HepG2 (cell line): ENCODE results near the gene ANAPC1.
A peak's percentile ranks its signal among the peaks of the same experiment; 100 is the strongest.

Experiments used
- CBFB ChIP-seq: sonication (generic); formaldehyde crosslinking; IDR thresholded peaks from 2 replicates; pipeline ENCODE4 v1.4.0; 2020; ENCODE audit warnings: missing genetic modification reagents
- ESRRA ChIP-seq: sonication (generic); formaldehyde crosslinking; IDR thresholded peaks from 2 replicates; pipeline ENCODE4 v1.5.1; 2020; ENCODE audit warnings: mild to moderate bottlenecking, low read depth, missing genetic modification reagents
- MAX ChIP-seq: IDR thresholded peaks from 2 replicates; pipeline ENCODE4 v1.6.1; 2012; ENCODE audit warnings: inconsistent platforms
- MTA3 ChIP-seq: sonication (generic); formaldehyde crosslinking; IDR thresholded peaks from 2 replicates; pipeline ENCODE4 v1.4.0; 2020; ENCODE audit warnings: missing genetic modification reagents
- POGK ChIP-seq: sonication (generic); formaldehyde crosslinking; conservative IDR thresholded peaks from 2 replicates; pipeline ENCODE4 v1.8.0; 2022; ENCODE audit warnings: mild to moderate bottlenecking, moderate library complexity, missing genetic modification reagents
- RAD21 ChIP-seq: fragments of 450-650 bp; formaldehyde crosslinking; IDR thresholded peaks from 2 replicates; pipeline ENCODE4 v1.5.0; 2020; ENCODE audit warnings: mild to moderate bottlenecking
- SP1 ChIP-seq, 2 experiments: fragments of 450-650 bp in 1 of 2; sonication (generic) in 1 of 2; formaldehyde crosslinking in 1 of 2; IDR thresholded peaks; 2 replicates each; pipeline versions ENCODE4 v1.4.0 to v1.6.1; 2016 to 2020; ENCODE audit warnings: missing genetic modification reagents in 1 of 2
- TEAD2 ChIP-seq: sonication (generic); formaldehyde crosslinking; IDR thresholded peaks from 2 replicates; pipeline ENCODE4 v1.9.0; 2021; ENCODE audit warnings: missing genetic modification reagents
- YY1 ChIP-seq: IDR thresholded peaks from 2 replicates; pipeline ENCODE4 v1.6.1; 2011; ENCODE audit warnings: low read length, low read depth, moderate library complexity, mild to moderate bottlenecking; ENCODE audit not compliant: insufficient read depth, insufficient replicate concordance
- ZNF274 ChIP-seq: sonication (generic); formaldehyde crosslinking; IDR thresholded peaks from 2 replicates; pipeline ENCODE4 v1.5.1; 2020; ENCODE audit warnings: mild to moderate bottlenecking, missing genetic modification reagents
- ZNF335 ChIP-seq: sonication (generic); formaldehyde crosslinking; IDR thresholded peaks from 2 replicates; pipeline ENCODE4 v1.4.0; 2020; ENCODE audit warnings: missing genetic modification reagents
- ZNF747 ChIP-seq: sonication (generic); formaldehyde crosslinking; IDR thresholded peaks from 2 replicates; pipeline ENCODE4 v1.8.1; 2023; ENCODE audit warnings: missing genetic modification reagents, mild to moderate bottlenecking, borderline replicate concordance
- TF ChIP-seq, protein P1 (sequence below): sonication (generic); formaldehyde crosslinking; IDR thresholded peaks from 2 replicates; pipeline ENCODE4 v1.5.0; 2020; ENCODE audit warnings: mild to moderate bottlenecking, missing genetic modification reagents, moderate library complexity

GRCh38 chr2:111919365-111919764 lies 35.4 kb upstream of the ANAPC1 start:
- TF ChIP-seq ZNF274 (CRISPR knock-in tag) (no peak), ESRRA (no peak), MAX (peak; percentile 47; the same call in 1 of the 2 replicates), YY1 (no peak), MTA3 (CRISPR knock-in tag) (no peak), RAD21 (CRISPR knock-in tag) (peak; percentile 36; the same call in 1 of the 2 replicates), TEAD2 (no peak), ZNF747 (no peak), POGK (CRISPR knock-in tag) (no peak), SP1 (IDR thresholded peaks at IDR 0.05) (no peak), SP1 (CRISPR knock-in tag; IDR thresholded peaks at IDR 0.05) (no peak), ZNF335 (no peak), CBFB (CRISPR knock-in tag) (no peak)
- TF ChIP-seq, protein P1, sequence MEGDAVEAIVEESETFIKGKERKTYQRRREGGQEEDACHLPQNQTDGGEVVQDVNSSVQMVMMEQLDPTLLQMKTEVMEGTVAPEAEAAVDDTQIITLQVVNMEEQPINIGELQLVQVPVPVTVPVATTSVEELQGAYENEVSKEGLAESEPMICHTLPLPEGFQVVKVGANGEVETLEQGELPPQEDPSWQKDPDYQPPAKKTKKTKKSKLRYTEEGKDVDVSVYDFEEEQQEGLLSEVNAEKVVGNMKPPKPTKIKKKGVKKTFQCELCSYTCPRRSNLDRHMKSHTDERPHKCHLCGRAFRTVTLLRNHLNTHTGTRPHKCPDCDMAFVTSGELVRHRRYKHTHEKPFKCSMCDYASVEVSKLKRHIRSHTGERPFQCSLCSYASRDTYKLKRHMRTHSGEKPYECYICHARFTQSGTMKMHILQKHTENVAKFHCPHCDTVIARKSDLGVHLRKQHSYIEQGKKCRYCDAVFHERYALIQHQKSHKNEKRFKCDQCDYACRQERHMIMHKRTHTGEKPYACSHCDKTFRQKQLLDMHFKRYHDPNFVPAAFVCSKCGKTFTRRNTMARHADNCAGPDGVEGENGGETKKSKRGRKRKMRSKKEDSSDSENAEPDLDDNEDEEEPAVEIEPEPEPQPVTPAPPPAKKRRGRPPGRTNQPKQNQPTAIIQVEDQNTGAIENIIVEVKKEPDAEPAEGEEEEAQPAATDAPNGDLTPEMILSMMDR (CRISPR knock-in tag), result peak; percentile 58
